Mesenchymal stem cell (in vitro differentiated cells and primary cell): ENCODE measurements around the gene LIFR.

Experiments used
- DNase-seq: peaks from one replicate; pipeline ENCODE4 v3.0.0-alpha.2; 2013
- H2AFZ ChIP-seq: one replicate; pipeline ENCODE4 v1.6.1; 2013; ENCODE audit warnings: low read depth, mild to moderate bottlenecking, control low read depth, inconsistent platforms, low read length, moderate library complexity
- H2AK5ac ChIP-seq: 2 replicates; pipeline ENCODE4 v1.6.1; 2013; ENCODE audit warnings: low read length, moderate library complexity, mild to moderate bottlenecking, inconsistent platforms; ENCODE audit not compliant: severe bottlenecking
- H2BK120ac ChIP-seq: one replicate; pipeline ENCODE4 v1.6.1; 2013; ENCODE audit warnings: low read depth, mild to moderate bottlenecking, inconsistent platforms, low read length, moderate library complexity
- H2BK12ac ChIP-seq, 2 experiments: one replicate each; pipeline ENCODE4 v1.6.1; 2013; ENCODE audit warnings: inconsistent platforms in 2 of 2, low read length in 2 of 2, mild to moderate bottlenecking in 2 of 2, moderate library complexity in 2 of 2, control low read depth in 1 of 2
- H2BK15ac ChIP-seq: one replicate; pipeline ENCODE4 v1.6.1; 2013; ENCODE audit warnings: mild to moderate bottlenecking, low read depth, inconsistent platforms; ENCODE audit not compliant: poor library complexity, severe bottlenecking
- H2BK5ac ChIP-seq: 2 replicates; pipeline ENCODE4 v1.6.1; 2013; ENCODE audit warnings: low read depth, mild to moderate bottlenecking, low read length, control low read depth, inconsistent platforms; ENCODE audit not compliant: poor library complexity, severe bottlenecking
- H3K14ac ChIP-seq, 2 experiments: one replicate each; pipeline ENCODE4 v1.6.1; 2013; ENCODE audit warnings: inconsistent platforms in 2 of 2, low read length in 2 of 2, control low read depth in 1 of 2, mild to moderate bottlenecking in 1 of 2, moderate library complexity in 1 of 2
- H3K18ac ChIP-seq, 2 experiments: one replicate each; pipeline ENCODE4 v1.6.1; 2013; ENCODE audit warnings: inconsistent platforms in 2 of 2, low read length in 2 of 2, control low read depth in 1 of 2, low read depth in 1 of 2, mild to moderate bottlenecking in 1 of 2
- H3K23ac ChIP-seq, 2 experiments: one replicate each; pipeline ENCODE4 v1.6.1; 2013; ENCODE audit warnings: inconsistent platforms in 2 of 2, low read length in 2 of 2, mild to moderate bottlenecking in 2 of 2, moderate library complexity in 2 of 2, control low read depth in 1 of 2
- H3K27ac ChIP-seq: 2 replicates; pipeline ENCODE4 v1.5.1; 2013; ENCODE audit warnings: mild to moderate bottlenecking, moderate library complexity, low read length, control low read depth, inconsistent platforms; ENCODE audit not compliant: poor library complexity, severe bottlenecking
- H3K27me3 ChIP-seq, 2 experiments: 2 replicates each; pipeline versions ENCODE4 v1.6.1 to v1.7.0; 2013; ENCODE audit warnings: low read length in 2 of 2, mild to moderate bottlenecking in 2 of 2, moderate library complexity in 2 of 2, control low read depth in 1 of 2, inconsistent platforms in 1 of 2; ENCODE audit not compliant: control insufficient read depth in 1 of 2, insufficient read depth in 1 of 2
- H3K36me3 ChIP-seq, 2 experiments: 2 replicates each; pipeline versions ENCODE4 v1.6.1 to v1.7.0; 2013; ENCODE audit warnings: low read length in 2 of 2, control low read depth in 1 of 2, inconsistent platforms in 1 of 2, low read depth in 1 of 2, mild to moderate bottlenecking in 1 of 2; ENCODE audit not compliant: insufficient read depth in 2 of 2, control insufficient read depth in 1 of 2
- H3K4ac ChIP-seq, 2 experiments: one replicate each; pipeline ENCODE4 v1.6.1; 2013; ENCODE audit warnings: inconsistent platforms in 2 of 2, low read length in 2 of 2, mild to moderate bottlenecking in 2 of 2, moderate library complexity in 2 of 2, control low read depth in 1 of 2, low read depth in 1 of 2
- H3K4me1 ChIP-seq: 2 replicates; pipeline ENCODE4 v1.6.1; 2013; ENCODE audit warnings: low read depth, low read length, control low read depth; ENCODE audit not compliant: control insufficient read depth, insufficient read depth
- H3K4me2 ChIP-seq: 2 replicates; pipeline ENCODE4 v1.6.1; 2013; ENCODE audit warnings: low read length, mild to moderate bottlenecking, inconsistent platforms; ENCODE audit not compliant: poor library complexity, severe bottlenecking
- H3K4me3 ChIP-seq, 2 experiments: 2 replicates each; pipeline versions ENCODE4 v1.5.1 to v1.7.0; 2013; ENCODE audit warnings: low read length in 2 of 2, mild to moderate bottlenecking in 2 of 2, control low read depth in 1 of 2, low read depth in 1 of 2; ENCODE audit not compliant: insufficient read depth in 1 of 2
- H3K79me1 ChIP-seq: replicated peaks from 2 replicates; pipeline ENCODE4 v1.6.1; 2013; ENCODE audit warnings: mild to moderate bottlenecking, control low read depth, low read length, inconsistent platforms; ENCODE audit not compliant: poor library complexity, severe bottlenecking
- H3K9ac ChIP-seq: 2 replicates; pipeline ENCODE4 v1.7.0; 2013; ENCODE audit warnings: mild to moderate bottlenecking, low read length, moderate library complexity
- H3K9me3 ChIP-seq: 2 replicates; pipeline ENCODE4 v1.7.0; 2013; ENCODE audit warnings: mild to moderate bottlenecking, low read length; ENCODE audit not compliant: control insufficient read depth
- H4K8ac ChIP-seq: one replicate; pipeline ENCODE4 v1.6.1; 2013; ENCODE audit warnings: inconsistent platforms, mild to moderate bottlenecking, low read length, moderate library complexity
- H4K91ac ChIP-seq: one replicate; pipeline ENCODE4 v1.6.1; 2013; ENCODE audit warnings: mild to moderate bottlenecking, low read length, inconsistent platforms
- WGBS: methylation state at CpG from one replicate; pipeline ENCODE4 v1.1.7; 2013; ENCODE audit warnings: mixed read lengths; 5-methylcytosine and 5-hydroxymethylcytosine counted together

Gene LIFR

GRCh38 chr5:38576442-38576841 lies 20.0 kb upstream of the LIFR start:
- no peak overlapping the region for H2AK5ac ChIP-seq
- WGBS = 94% methylated on average over 6 of the region's 7 CpGs
- no peak overlapping the region for H2BK12ac ChIP-seq
- no peak overlapping the region for H2AFZ ChIP-seq
- H3K4ac ChIP-seq = no peak overlapping the region
- H3K27me3 ChIP-seq = peaks cover 14 to 15% of the 10 kb centered on the region in 2 experiments
- H3K4me3 ChIP-seq = no peak overlapping the region
- no peak overlapping the region for H3K23ac ChIP-seq
- no peak overlapping the region for H2BK120ac ChIP-seq
- H4K91ac ChIP-seq = no peak overlapping the region
- no peak overlapping the region for H3K4me2 ChIP-seq
- no peak overlapping the region for H3K27ac ChIP-seq
- no peaks in the 10 kb centered on the region for H3K36me3 ChIP-seq
- H2BK15ac ChIP-seq = no peak overlapping the region
- no peak overlapping the region for H2BK5ac ChIP-seq
- no peak overlapping the region for H3K9ac ChIP-seq
- H3K79me1 ChIP-seq = no peaks in the 10 kb centered on the region
- H4K8ac ChIP-seq = no peak overlapping the region
- no peaks in the 10 kb centered on the region for H3K9me3 ChIP-seq
- DNase-seq = no peak
- no peak overlapping the region for H3K14ac ChIP-seq
- H3K4me1 ChIP-seq = peaks cover 2% of the 10 kb centered on the region
- H3K18ac ChIP-seq = no peak overlapping the region

DNA sequence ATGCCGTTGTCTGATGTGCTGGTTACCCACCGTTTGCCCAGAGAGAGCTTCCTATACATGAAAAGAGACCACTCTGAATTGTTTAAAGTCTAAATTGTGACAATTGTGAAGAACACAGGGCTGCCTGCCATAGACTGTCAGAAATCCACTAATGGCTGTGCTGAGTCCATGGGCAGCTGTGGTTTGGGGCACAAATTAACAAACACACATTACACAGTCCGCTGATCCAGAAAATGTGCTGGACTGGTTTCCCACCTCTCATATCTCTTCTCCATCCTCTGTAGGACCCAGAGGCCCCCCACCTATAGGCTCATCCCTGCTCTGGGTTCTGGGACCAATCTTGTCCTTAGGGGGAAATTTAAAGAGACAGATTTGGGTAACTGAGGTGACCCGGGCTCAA lies 19.0 kb upstream of the LIFR start:
- H3K23ac ChIP-seq = no peak overlapping the region
- no peak overlapping the region for H2BK120ac ChIP-seq
- H3K14ac ChIP-seq = no peak overlapping the region
- H3K9me3 ChIP-seq = no peaks in the 10 kb centered on the region
- no peak overlapping the region for H2AFZ ChIP-seq
- H3K9ac ChIP-seq = no peak overlapping the region
- no peak overlapping the region for H2BK15ac ChIP-seq
- H4K8ac ChIP-seq = no peak overlapping the region
- no peak overlapping the region for H4K91ac ChIP-seq
- no peak overlapping the region for H3K4ac ChIP-seq
- peaks cover 4 to 5% of the 10 kb centered on the region in 2 experiments for H3K27me3 ChIP-seq
- H3K18ac ChIP-seq = no peak overlapping the region
- 97% methylated on average over 3 of the region's 4 CpGs for WGBS
- no peaks in the 10 kb centered on the region for H3K79me1 ChIP-seq
- DNase-seq = no peak
- H2BK5ac ChIP-seq = no peak overlapping the region
- no peak overlapping the region for H3K4me2 ChIP-seq
- no peaks in the 10 kb centered on the region for H3K36me3 ChIP-seq
- H3K4me3 ChIP-seq = no peak overlapping the region
- H2AK5ac ChIP-seq = no peak overlapping the region
- H2BK12ac ChIP-seq = no peak overlapping the region
- H3K27ac ChIP-seq = no peak overlapping the region
- peaks cover 2% of the 10 kb centered on the region for H3K4me1 ChIP-seq

DNA sequence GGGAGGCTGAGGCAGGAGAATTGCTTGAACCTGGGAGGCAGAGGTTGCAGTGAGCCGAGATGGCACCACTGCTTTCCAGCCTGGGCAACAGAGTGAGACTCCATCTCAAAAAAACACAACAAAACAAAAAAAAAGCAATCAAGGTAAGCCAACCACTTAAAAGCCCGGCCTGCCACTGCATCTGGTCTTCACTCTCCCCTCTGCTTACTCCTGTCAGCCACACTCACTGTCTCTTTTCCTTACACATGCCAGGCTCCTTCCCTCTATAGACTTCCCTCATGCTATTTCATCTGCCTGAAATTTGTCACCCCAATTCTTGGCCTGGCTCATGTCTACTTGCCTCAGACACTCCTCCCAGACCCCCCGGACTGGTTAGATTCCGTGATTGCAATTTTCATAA lies 17.6 kb upstream of the LIFR start:
- no peak overlapping the region for H4K8ac ChIP-seq
- no peak overlapping the region for H3K4me3 ChIP-seq

DNA sequence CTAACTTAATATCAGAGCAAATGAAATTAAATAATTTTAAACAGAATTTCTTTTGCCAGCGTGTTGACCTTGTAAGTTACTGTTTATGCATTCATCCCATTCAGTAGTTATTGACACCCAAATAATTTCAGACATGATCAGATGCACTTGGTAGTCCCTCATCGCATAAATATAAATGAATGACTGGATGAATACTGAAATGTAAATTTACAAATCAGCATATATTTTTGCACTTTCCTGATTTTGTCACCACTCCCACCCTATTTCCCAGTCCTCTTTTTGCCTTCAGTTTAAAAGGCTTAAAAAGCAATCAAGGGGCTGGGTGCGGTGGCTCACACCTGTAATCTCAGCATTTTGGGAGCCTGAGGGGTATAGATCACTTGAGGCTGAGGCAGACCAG lies 17.1 kb upstream of the LIFR start:
- Histone ChIP-seq H3K23ac (no peak overlapping the region), H4K91ac (no peak overlapping the region), H2BK5ac (no peak overlapping the region), H2AFZ (no peak overlapping the region), H3K9me3 (no peaks in the 10 kb centered on the region), H3K36me3 (no peaks in the 10 kb centered on the region), H3K4me3 (no peak overlapping the region), H3K27ac (no peak overlapping the region), H3K9ac (no peak overlapping the region), H3K4me1 (peaks cover 3% of the 10 kb centered on the region), H3K27me3 (no peaks in the 10 kb centered on the region), H3K79me1 (no peaks in the 10 kb centered on the region), H3K4me2 (no peak overlapping the region), H2BK12ac (no peak overlapping the region), H2BK15ac (no peak overlapping the region), H4K8ac (no peak overlapping the region), H3K18ac (no peak overlapping the region), H3K14ac (no peak overlapping the region), H2AK5ac (no peak overlapping the region), H2BK120ac (no peak overlapping the region), H3K4ac (no peak overlapping the region)
- WGBS = 89% methylated on average over 2 of the region's 3 CpGs
- no peak for DNase-seq

More for the DNA sequence above, 17.6 kb upstream of the LIFR start:
- no peak for DNase-seq
- no peak overlapping the region for H3K27ac ChIP-seq
- no peak overlapping the region for H2BK120ac ChIP-seq
- H3K9ac ChIP-seq = no peak overlapping the region
- no peaks in the 10 kb centered on the region for H3K9me3 ChIP-seq
- no peak overlapping the region for H2BK5ac ChIP-seq
- H2AK5ac ChIP-seq = no peak overlapping the region
- H3K27me3 ChIP-seq = no peaks in the 10 kb centered on the region
- H3K4me2 ChIP-seq = no peak overlapping the region
- no peaks in the 10 kb centered on the region for H3K36me3 ChIP-seq
- H3K18ac ChIP-seq = no peak overlapping the region
- WGBS = 96% methylated on average over 4 of the region's 4 CpGs
- no peak overlapping the region for H2BK15ac ChIP-seq
- H3K14ac ChIP-seq = no peak overlapping the region
- H3K23ac ChIP-seq = no peak overlapping the region
- H3K4me1 ChIP-seq = peaks cover 3% of the 10 kb centered on the region
- H2BK12ac ChIP-seq = no peak overlapping the region
- H3K79me1 ChIP-seq = no peaks in the 10 kb centered on the region
- no peak overlapping the region for H4K91ac ChIP-seq
- H2AFZ ChIP-seq = no peak overlapping the region
- no peak overlapping the region for H3K4ac ChIP-seq
